ENCODE results near the gene C16orf92. TPM values are rescaled to one million over a fixed set of nuclear protein-coding genes. Genes with fewer than 3 reads are reported as not detected.

Gene C16orf92
- total RNA-seq, 1 donor from 2014 or later: not detected

- H3K27ac Mint-ChIP-seq: no peak overlapping the region
- CTCF ChIA-PET: no interaction called here
- no peak for ATAC-seq (ENCODE audit: low read depth)
Observed at GRCh38 chr16:30068333-30068732, 45.3 kb downstream of the C16orf92 start.

GRCh38 chr16:30068750-30069610 lies 46.0 kb downstream of the C16orf92 start:
- Mint-ChIP-seq H3K9me3 (no peaks in the 10 kb centered on the region), H3K4me1 (peaks cover 28% of the 10 kb centered on the region), H3K4me3 (peak overlapping the region; percentile 48), H3K27me3 (no peaks in the 10 kb centered on the region), H3K36me3 (ENCODE audit: low read depth) (peaks cover 60% of the 10 kb centered on the region), H3K27ac (peak overlapping the region; percentile 46)
- ChIA-PET POLR2A (interaction anchor here (0.6 kb wide), 1 partner anchor 40 kb away, joined by 3 read pairs; no protein-coding TSS in a partner anchor), CTCF (no interaction called here)
- DNase-seq (peak; percentile 48), ATAC-seq (ENCODE audit: low read depth) (no peak)
- no peak for TF ChIP-seq CTCF (IDR thresholded peaks at IDR 0.05)
- intact Hi-C loops (cut with micrococcal nuclease): loop anchor here (10.0 kb wide), 2 partner anchors 336 to 586 kb away; partner anchors contain the start of genes FBRS, PRR14 and ZNF771

More at GRCh38 chr16:30068333-30068732, 45.3 kb downstream of the C16orf92 start:
- intact Hi-C loops (cut with micrococcal nuclease): loop anchor here (10.0 kb wide), 2 partner anchors 336 to 586 kb away; partner anchors contain the start of genes FBRS, PRR14 and ZNF771
- peak overlapping the region; percentile 48 for H3K4me3 Mint-ChIP-seq
- H3K4me1 Mint-ChIP-seq: peaks cover 33% of the 10 kb centered on the region
- no peak for DNase-seq
- H3K9me3 Mint-ChIP-seq: no peaks in the 10 kb centered on the region
- POLR2A ChIA-PET: no interaction called here
- peaks cover 58% of the 10 kb centered on the region for H3K36me3 Mint-ChIP-seq (ENCODE audit: low read depth)
- H3K27me3 Mint-ChIP-seq: no peaks in the 10 kb centered on the region
- TF ChIP-seq CTCF (IDR thresholded peaks at IDR 0.05): no peak

GRCh38 chr16:30069611-30070462 lies 46.8 kb downstream of the C16orf92 start:
- H3K4me3 Mint-ChIP-seq: no peak overlapping the region
- H3K4me1 Mint-ChIP-seq: peaks cover 29% of the 10 kb centered on the region
- DNase-seq: no peak
- H3K27ac Mint-ChIP-seq: no peak overlapping the region
- POLR2A ChIA-PET: no interaction called here
- peaks cover 59% of the 10 kb centered on the region for H3K36me3 Mint-ChIP-seq (ENCODE audit: low read depth)
- intact Hi-C loops (cut with micrococcal nuclease): loop anchor here (10.0 kb wide), 2 partner anchors 335 to 585 kb away; partner anchors contain the start of genes FBRS, PRR14 and ZNF771
- no peaks in the 10 kb centered on the region for H3K27me3 Mint-ChIP-seq
- CTCF ChIA-PET: no interaction called here
- no peaks in the 10 kb centered on the region for H3K9me3 Mint-ChIP-seq
- no peak for ATAC-seq (ENCODE audit: low read depth)
- no peak for TF ChIP-seq CTCF (IDR thresholded peaks at IDR 0.05)

GRCh38 chr16:30070490-30070889 lies 47.5 kb downstream of the C16orf92 start:
- intact Hi-C loops (cut with micrococcal nuclease): no loop called here
- no peak for ATAC-seq (ENCODE audit: low read depth)
- no peaks in the 10 kb centered on the region for H3K27me3 Mint-ChIP-seq
- H3K27ac Mint-ChIP-seq: no peak overlapping the region
- peaks cover 55% of the 10 kb centered on the region for H3K36me3 Mint-ChIP-seq (ENCODE audit: low read depth)
- DNase-seq: no peak
- H3K4me1 Mint-ChIP-seq: peaks cover 33% of the 10 kb centered on the region
- ChIA-PET POLR2A (no interaction called here), CTCF (no interaction called here)
- no peak for TF ChIP-seq CTCF (IDR thresholded peaks at IDR 0.05)
- H3K4me3 Mint-ChIP-seq: no peak overlapping the region
- no peaks in the 10 kb centered on the region for H3K9me3 Mint-ChIP-seq

Other genes with a start within 250 kb of the C16orf92 start
- gene ZG16, start 244.9 kb upstream of the C16orf92 start, total RNA-seq: not detected in 2 replicates
- gene KIF22, start 232.4 kb upstream of the C16orf92 start, total RNA-seq: 33.1 and 40.1 TPM in 2 replicates
- gene MAZ, start 216.7 kb upstream of the C16orf92 start, total RNA-seq: 172 and 187 TPM in 2 replicates
- 0.11 and 0.54 TPM in 2 replicates for gene PRRT2, start 211.0 kb upstream of the C16orf92 start, total RNA-seq
- gene PAGR1, start 207.0 kb upstream of the C16orf92 start, total RNA-seq: 18.6 and 20.3 TPM in 2 replicates
- 177 and 179 TPM in 2 replicates for gene MVP, start 202.7 kb upstream of the C16orf92 start, total RNA-seq
- gene CDIPT, start 160.0 kb upstream of the C16orf92 start, total RNA-seq: 28.7 and 29.8 TPM in 2 replicates
- not detected in 2 replicates for gene SEZ6L2, start 123.6 kb upstream of the C16orf92 start, total RNA-seq
- 0.12 TPM in 1 of 2 replicates, not detected in the other for gene ASPHD1, start 122.7 kb upstream of the C16orf92 start, total RNA-seq
- 37.5 and 44.4 TPM in 2 replicates for gene KCTD13, start 97.0 kb upstream of the C16orf92 start, total RNA-seq
- gene TMEM219, start 61.1 kb upstream of the C16orf92 start, total RNA-seq: 50.3 and 50.8 TPM in 2 replicates
- 30.5 and 36.1 TPM in 2 replicates for gene TAOK2, start 49.3 kb upstream of the C16orf92 start, total RNA-seq
- gene HIRIP3, start 27.6 kb upstream of the C16orf92 start, total RNA-seq: 10.5 and 14.2 TPM in 2 replicates
- gene INO80E, start 27.0 kb upstream of the C16orf92 start, total RNA-seq: 83.5 and 93.6 TPM in 2 replicates
- not detected in 2 replicates for gene DOC2A, start 12.2 kb upstream of the C16orf92 start, total RNA-seq
- not detected in 2 replicates for gene TLCD3B, start 8.1 kb downstream of the C16orf92 start, total RNA-seq
- gene ALDOA, start 42.6 kb downstream of the C16orf92 start, total RNA-seq: 611 and 613 TPM in 2 replicates
- gene PPP4C, start 52.8 kb downstream of the C16orf92 start, total RNA-seq: 124 and 131 TPM in 2 replicates
- gene TBX6, start 68.7 kb downstream of the C16orf92 start, total RNA-seq: 2.3 TPM in 2 replicates
- gene YPEL3, start 73.0 kb downstream of the C16orf92 start, total RNA-seq: 75.8 and 77.8 TPM in 2 replicates
- 4.9 and 6.1 TPM in 2 replicates for gene GDPD3, start 90.3 kb downstream of the C16orf92 start, total RNA-seq
- 37.2 and 45.6 TPM in 2 replicates for gene MAPK3, start 100.0 kb downstream of the C16orf92 start, total RNA-seq
- gene CORO1A, start 160.4 kb downstream of the C16orf92 start, total RNA-seq: 1,030 and 1,060 TPM in 2 replicates
- gene BOLA2B, start 170.5 kb downstream of the C16orf92 start, total RNA-seq: 145 and 174 TPM in 2 replicates
- 54.2 and 77.0 TPM in 2 replicates for gene SLX1A, start 170.7 kb downstream of the C16orf92 start, total RNA-seq
- gene SULT1A3, start 176.1 kb downstream of the C16orf92 start, total RNA-seq: 15.7 and 23.3 TPM in 2 replicates
- gene NPIPB13, start 225.3 kb downstream of the C16orf92 start, total RNA-seq: 42.9 and 48.1 TPM in 2 replicates

All from activated B cell treated with CpG ODN at 0.5 μM for 24 hours (primary cell).